ENCODE results near the gene PAMR1. TPM values are rescaled to one million over a fixed set of nuclear protein-coding genes. Genes with fewer than 3 reads are reported as not detected.
A peak's percentile ranks its signal among the peaks of the same experiment; 100 is the strongest.

PAMR1 gene
- total RNA-seq, 1 experiment from 2014 or later, result 0.43 TPM

DNA sequence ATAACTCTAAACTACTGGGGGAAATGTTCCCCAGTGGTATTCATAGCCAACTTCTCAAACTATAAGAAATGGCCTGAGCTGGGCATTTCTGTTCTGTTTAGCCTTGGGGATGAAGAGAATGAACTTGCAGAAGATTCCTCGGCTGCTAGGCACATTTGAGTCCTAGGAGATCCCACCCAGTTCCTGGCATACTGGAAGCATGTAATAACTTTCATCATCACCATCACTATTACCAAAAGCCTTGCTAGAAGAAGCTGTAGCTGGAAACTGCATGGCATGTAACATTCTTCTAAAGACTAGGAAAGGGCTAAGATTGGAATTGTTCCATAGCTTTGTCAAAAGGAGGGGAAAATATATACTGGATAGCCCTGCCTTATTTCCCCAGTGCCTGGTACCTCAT, 65.9 kb downstream of the PAMR1 start:
- no peak for DNase-seq (ENCODE audit: low spot score)

DNA sequence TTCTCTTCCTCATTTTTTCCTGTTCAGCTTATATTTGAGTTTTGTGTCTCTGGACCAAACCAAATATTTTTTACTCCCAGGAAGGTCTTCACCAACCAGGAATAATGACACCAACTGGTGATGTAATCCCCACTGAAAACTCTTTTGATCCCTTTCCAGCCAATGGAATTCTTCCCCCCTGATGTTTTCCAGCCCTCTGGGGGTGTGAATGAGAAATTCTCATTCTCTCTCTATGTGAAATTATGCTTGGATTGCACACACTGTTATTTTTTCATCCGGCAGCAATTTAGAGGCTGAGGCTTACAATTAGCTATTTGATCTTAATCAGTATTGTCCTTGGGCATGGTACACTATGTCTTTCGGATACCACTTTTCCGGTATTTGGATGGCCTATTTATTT, 66.6 kb downstream of the PAMR1 start:
- no peak for DNase-seq (ENCODE audit: low spot score)

GRCh38 chr11:35454362-35454761, 71.1 kb downstream of the PAMR1 start:
- no peak for DNase-seq (ENCODE audit: low spot score)

- no peak for DNase-seq (ENCODE audit: low spot score)
These were observed 88.7 kb downstream of the PAMR1 start for GRCh38 chr11:35436581-35437250.

DNA sequence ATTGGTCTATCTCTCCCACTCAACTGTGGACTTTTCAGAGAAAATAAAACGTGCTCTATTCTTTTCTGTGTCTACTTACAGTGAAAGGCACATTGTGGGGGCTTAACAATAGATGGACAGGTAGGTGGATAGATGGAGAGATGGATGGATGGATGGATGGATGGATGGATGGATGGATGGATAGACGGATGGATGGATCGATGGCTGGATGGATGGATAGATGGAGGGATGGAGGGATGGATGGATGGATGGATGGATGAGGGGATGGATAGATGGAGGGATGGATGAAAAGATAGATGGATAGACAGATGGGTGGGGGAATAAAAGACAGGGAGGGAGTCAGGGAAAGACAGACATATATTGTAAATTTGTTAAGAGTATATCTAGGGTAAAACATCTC, 91.8 kb downstream of the PAMR1 start:
- DNase-seq (ENCODE audit: low spot score), result no peak

- no peak for DNase-seq (ENCODE audit: low spot score)
These were observed 93.0 kb downstream of the PAMR1 start for GRCh38 chr11:35432464-35432863.

DNA sequence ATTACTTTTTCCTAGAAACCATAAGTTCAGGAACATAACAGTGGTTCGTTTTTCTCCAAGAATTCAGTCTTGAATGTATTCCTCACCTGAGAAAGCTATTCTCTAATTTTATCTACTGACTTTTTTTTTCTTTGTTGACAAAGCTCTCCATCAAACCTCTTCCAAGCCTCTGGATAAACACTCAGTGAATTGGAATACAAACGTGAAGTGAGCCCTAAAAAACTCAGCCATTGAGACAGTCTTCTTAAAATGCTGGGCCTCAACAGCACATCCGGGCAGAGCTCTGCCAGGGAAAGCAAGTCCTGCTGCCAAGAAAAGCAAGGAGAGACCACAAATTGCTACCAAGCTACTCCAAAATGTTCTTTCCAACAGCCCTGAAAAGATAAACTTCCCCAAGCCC, 98.3 kb downstream of the PAMR1 start:
- peak; percentile 10 for DNase-seq (ENCODE audit: low spot score)

DNA sequence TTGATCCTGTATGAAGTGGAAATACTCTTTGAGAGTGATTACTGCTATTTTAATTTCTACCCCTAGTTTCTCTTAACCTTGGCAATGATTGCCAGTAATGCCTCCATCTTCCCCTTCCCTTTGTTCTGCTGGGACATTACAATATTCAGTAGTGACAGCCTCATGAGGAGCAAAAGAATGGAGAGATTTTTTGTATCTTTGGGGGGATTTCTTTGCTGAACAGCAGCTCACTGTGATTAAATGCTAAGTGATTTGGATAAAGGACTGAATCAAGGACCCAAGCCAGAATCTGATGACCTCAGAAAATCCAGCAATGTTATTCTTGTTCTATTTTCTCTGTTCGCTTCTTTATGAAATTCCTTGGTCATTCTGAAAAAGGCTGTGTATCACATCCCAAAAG, 99.1 kb downstream of the PAMR1 start:
- DNase-seq (ENCODE audit: low spot score), result no peak

DNA sequence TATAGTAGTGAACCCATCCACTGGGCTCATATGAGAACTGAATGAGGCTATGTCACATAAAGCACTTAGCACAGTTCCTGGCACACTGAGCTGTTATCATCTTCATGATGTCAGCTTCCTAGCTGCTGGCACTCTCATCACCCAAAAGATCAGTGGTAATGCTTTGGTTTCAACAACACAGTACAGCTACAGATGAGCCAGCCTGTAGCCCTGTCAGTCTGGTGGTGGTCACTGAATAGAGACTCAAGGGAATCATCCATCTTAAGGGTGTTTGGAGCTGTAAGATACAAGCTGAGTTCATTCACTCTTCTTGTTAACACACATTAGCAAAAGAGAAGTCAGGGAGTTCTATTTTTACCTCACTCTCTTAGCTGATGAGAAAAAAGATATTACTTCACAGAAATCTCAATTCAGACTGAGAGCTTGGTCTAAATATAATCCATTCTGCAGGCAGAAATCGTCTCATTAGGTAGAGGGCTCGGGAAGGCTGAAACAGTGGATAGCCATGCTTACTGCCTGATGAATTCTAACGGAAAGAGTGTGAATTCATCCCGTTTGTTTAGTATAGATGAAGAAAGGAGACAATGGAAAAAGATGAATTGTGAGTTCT, 99.7 kb downstream of the PAMR1 start:
- no peak for DNase-seq (ENCODE audit: low spot score)

GRCh38 chr11:35424157-35424940, 101.1 kb downstream of the PAMR1 start:
- no peak for DNase-seq (ENCODE audit: low spot score)

DNA sequence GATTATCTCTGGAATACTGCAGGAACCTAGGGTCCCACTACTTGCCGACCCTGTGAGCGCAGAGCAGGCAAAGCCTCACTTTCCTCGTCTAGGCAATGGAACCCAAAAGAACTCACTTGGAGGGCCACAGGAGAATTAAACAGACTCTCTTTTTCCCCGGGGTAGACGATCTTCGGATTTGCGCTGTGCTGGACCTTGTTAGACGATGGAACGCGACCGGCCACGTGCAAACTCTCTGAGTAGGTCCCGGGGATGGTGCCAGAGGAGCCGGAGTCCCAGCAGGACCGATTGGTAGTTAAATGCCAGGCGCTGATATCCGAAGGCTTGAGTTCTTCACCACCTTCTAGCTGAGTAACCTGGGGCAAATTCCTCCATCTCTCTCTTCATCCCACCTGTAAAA, 105.0 kb downstream of the PAMR1 start:
- no peak for DNase-seq (ENCODE audit: low spot score)

- DNase-seq (ENCODE audit: low spot score), result no peak
These were observed 105.5 kb downstream of the PAMR1 start for GRCh38 chr11:35419830-35420333.

GRCh38 chr11:35419184-35419829, 106.1 kb downstream of the PAMR1 start, which contains the start of gene SLC1A2:
TSS of gene SLC1A2 (minus strand) at chr11:35419558. CDS start at chr11:35418966, 592 bp downstream.
- no peak for DNase-seq (ENCODE audit: low spot score)

DNA sequence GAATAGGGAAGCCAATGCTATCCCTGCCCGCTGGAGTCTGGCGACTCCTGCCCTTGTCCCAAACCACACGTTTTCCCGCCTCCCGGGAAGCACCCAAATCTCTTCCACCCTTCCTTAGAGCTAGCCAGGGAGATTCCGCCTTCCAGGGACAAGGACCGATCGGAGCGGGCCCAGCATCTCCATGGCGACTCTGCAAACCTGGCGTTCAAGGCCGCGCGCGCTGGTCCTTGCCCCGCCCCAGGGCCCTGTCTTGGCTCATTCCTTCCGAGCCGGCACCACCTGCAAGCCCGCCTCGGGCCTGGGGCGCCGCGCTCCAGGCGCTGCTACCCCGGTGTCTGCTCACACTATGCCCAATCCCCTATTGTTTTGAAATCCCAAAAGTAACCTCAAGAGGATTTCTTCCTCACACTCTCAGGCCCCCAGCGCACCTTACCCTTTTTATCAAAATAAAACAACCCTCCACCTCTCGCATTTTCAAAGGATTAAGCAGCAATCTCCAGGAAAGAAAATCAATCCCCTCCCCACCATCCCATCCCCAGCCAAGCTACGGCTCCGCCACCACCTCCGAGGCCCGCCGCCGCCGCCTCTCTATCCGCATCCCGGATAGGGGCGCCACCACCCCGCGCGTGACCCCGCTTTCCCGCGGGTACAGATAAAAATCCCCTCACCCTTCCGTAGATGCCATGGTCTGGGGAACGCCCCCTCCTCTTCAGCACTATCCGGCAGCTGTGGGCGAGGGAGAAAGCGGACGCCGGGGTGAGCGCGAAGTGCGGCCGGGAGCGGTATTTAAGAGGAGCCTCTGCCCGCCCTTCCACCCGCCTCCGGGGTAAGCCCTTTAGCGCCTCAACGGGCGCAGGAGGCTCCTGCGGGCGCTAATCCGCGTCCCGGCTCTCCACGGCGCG, 106.9 kb downstream of the PAMR1 start:
- DNase-seq (ENCODE audit: low spot score), result no peak

DNA sequence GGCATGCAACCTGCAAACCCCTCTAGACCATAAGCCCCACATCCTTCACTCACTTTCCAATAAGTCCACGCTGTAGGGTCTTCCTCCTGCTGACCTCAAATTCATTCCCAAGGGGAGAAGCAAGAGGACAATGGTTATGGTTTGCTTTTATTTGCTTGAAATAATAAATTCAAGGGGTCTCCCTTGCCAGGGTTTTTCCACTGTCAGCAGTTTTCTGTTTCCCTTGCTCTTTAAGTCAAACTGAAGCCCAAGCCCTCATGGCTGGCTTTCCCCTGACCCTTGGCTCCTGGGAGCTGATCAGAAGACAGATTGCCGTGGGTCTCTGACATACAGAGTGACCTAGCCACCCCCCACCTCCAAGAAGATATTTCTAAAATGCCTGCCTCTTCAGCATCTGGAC, 109.9 kb downstream of the PAMR1 start:
- no peak for DNase-seq (ENCODE audit: low spot score)

- DNase-seq (ENCODE audit: low spot score), result no peak
These were observed 110.6 kb downstream of the PAMR1 start for GRCh38 chr11:35414776-35415175.

DNA sequence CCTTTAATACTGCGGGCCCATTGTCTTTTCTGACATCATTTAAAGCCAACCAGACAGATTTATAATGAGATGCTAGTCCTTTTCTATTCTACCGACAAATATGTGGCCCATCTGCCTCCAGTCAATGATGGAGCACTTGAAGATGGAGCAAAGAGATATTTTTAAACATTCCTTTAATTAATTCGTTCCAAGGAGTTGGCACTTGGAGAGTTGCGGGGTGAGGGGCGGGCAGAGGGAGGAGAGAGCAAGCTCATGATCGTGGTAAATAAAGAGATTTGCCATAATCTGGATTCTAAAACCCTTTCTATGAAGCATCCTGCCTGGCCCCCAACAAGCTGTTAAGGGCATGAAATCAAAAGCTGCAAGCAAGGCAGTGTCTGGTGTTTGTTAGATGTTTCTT, 111.1 kb downstream of the PAMR1 start:
- DNase-seq (ENCODE audit: low spot score), result no peak

DNA sequence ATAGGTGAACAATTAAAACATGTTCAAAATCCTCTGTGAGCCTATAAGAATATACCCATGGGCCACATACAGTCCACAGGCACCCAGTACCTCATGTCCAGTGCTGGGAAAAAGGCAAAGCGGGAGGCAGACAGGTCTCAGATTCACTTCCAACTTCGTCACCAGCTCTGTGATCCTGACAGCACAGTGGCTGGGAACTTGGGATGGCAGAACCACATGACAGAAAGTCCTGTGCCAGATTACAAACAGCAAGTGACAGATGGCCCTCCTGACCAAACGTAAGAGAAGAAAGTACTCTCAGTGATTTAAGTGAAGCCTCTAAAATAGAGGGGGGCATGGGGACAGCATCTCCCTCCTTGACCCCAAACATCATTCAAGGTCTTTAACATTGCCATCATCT, 111.8 kb downstream of the PAMR1 start:
- no peak for DNase-seq (ENCODE audit: low spot score)

GRCh38 chr11:35412285-35412684, 113.1 kb downstream of the PAMR1 start:
- DNase-seq (ENCODE audit: low spot score), result peak; percentile 17

- no peak for DNase-seq (ENCODE audit: low spot score)
These were observed 118.4 kb downstream of the PAMR1 start for GRCh38 chr11:35407041-35407440.

DNA sequence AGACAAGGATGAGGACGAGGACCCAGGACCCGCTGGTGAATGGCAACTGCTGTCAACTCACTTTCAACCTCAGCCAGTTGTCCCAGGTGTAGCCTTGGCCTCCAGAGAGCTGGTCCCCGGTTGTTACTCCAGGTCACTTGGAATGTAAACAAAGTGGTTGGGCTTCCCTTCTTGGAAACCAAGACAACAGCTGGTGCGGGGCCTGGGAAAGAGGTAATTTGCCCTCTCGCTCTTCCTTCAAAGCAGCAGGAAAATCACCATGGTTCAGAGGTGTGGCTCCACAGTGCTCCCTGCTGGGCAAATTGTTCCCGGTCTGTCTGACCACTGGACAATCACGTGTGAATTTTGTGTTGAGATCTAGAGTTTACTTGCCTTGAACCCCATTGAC, 121.0 kb downstream of the PAMR1 start:
- DNase-seq (ENCODE audit: low spot score), result peak; percentile 45
